ENCODE results near the gene PIGB.
"Not testable (repeated sequence)": the region's sequence is repeated elsewhere in the genome, so short reads cannot be mapped to it uniquely, and the experiment has no call there.

Gene PIGB

DNA sequence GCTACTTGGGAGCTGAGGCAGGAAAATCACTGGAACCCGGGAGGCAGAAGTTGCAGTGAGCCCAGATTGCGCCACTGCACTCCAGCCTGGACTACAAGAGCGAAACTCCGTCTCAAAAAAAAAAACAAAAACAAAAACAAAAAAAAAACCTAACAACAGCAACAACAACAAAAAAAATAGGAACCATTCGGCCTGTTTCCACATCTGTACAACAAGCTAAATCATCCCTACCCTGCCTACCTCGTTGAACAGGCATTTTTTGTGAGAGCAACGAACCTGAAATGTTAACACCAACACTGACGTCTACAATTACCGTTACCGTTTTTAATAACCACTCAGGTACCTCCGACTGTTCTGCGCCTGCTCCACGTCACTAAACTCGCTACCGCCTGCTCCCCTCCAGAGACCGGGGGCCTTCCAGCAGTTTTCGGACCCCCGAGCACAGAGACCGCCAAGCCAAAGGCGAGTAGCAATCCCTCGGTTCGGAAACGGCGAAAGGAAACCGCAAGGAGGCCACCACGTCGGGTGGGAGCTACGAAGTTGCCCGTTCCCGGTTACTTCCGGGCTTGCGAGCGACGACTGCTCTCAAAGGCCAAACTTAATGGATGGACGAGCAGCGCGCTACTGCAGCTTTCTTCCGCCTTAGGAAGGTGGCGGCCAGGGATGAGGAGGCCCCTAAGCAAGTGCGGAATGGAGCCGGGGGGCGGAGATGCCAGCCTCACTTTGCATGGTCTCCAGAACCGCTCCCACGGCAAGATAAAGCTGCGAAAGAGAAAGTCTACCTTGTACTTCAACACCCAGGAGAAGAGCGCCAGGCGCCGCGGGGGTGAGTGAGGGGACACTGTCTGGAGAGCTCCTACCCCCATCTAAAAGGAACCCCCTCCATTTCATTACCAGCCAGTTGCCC, at the start of gene PIGB, which contains the start of gene PIGBOS1:
Gene PIGB (plus strand): TSS at position 635 of the 907 bp plus-strand sequence. CDS start 29 bp downstream, at position 664.
Gene PIGBOS1 (minus strand): TSS at position 536 of the 907 bp plus-strand sequence. CDS start 1,331 bp downstream, outside the sequence.
- peak; percentile 17 to 87 (median 70) for DNase-seq

DNA sequence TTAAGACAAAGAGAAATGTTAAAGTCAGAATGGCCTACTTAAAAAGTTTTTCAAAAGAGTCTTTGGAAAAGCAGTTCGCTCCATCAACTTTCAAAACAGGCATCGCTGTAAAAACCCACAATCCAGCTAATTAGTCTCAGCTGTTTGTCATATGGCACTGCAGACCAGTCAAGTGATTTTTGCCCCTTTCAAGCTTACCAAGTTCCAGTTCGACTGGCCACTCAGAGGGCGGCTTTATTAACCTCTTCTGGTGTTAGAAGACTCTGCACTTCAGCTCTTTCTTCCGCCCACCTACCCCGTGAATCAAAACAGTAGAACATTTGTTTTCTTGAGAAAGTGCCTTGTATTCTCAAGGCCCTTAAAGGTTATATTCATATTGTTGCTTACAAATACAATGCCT, 48.7 kb upstream of the PIGB start:
- DNase-seq: no peak

DNA sequence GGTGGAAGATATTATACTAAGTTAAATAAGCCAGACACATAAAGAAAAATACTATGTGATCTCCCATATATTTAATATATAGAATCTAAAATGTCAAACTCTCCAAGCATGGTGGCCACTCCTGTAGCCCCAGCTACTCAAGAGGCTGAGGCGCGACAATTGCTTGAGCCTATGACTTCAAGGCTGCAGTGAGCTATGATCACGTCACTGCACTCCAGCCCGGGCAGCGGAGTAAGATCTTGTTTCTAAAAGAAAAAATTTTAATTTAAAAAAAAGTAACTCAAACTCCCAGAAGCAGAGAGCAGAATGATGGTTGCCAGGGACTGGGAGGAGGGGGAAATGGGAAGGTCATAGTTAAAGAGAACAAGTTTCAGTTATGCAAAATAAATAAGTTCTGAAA, 42.7 kb upstream of the PIGB start:
- no peak for DNase-seq

DNA sequence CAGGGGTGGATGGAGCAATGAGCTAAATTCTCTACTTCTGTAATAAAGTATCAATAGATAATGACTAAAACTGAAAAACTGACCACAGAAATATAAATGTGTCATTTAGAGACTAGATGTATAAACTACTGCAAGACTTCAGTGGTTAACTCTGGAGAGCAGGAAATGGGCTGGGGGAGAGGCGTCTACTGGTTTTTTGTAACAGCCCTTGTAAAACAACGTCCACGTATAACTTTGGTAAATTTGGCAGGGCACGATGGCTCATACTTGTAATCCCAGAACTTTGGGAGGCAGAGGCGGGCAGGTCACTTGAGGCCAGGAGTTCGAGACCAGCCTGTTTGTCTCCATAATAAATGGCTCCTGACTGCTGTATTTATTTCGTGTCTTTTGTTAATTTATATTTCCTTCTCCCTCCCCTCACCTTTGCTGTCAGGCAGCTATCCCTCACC, 41.9 kb upstream of the PIGB start:
- DNase-seq: no peak

DNA sequence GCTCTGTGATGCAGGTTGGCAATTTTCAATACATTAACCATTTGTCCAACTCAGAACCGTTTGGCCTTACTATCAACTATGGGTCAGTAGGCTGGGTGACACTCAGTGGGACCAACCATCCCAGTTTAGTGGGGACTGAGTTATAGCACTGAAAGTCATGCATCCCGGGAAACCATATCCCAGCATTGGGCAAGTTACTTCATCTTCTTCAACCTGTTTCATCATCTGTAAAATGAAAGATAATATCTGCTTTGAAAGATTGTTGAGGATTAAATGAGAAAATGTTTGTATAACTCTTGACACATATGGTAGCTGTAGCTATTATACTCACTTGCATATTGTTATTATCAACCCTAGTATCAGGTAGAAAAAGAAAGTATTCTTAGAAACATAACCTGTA, 41.3 kb upstream of the PIGB start:
- DNase-seq: no peak

DNA sequence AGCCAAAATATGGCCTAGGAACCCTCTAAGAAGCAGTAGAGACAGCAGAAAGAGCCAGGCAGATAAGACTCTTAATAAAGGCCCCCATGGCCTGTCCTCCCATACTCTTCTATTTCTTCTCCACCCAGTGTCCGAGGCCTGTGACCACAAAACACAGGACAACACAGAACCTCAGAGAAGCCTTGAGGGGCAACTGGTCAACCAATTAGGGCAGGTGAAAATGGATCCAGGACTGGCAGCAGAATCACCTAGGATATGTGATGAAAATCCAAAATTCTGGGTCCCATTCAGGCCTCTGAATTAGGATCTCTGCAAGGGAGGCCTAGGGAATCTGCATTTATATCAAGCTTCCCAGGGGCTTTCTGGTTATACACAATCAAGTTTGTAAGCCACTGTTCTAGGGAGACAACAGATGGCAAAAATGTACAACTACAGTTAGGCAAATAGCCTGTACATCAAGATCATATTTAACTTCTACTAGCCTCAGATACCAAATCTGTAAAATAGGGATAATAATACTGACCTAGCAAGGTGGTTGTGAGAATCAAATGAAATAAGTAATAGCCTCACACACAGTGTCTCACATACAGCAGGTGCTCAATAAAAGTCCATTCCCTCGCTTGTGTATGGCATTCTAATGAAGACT, 39.8 kb upstream of the PIGB start:
- no peak for DNase-seq

DNA sequence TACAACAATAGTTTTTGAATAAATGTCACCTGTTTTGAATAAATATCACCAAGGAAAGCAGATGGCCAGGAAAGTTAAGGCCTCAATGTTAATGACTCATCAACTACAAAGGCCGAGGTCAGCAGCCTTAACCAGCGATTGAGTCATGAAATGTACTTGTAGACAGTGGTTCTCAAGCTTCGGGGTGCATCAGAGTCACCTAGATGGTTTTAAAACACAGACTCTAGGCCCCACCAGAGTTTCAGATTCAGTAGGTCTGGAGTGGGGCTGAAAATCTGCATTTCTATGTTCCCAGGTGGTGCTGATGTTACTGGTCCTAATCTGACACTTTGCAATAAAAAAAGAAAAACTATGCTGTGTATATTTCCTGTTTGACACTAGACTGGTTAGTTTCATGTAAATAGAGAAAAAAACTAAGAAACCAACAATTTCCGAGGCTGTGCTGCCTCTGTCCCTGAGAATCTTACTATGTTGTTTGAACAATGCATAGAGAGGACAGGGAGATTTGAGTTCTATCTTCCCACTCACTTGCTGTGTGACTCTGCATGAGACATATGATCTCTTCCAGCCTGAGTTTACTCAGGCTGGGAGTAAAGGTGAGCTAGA, 39.2 kb upstream of the PIGB start:
- no peak for DNase-seq

DNA sequence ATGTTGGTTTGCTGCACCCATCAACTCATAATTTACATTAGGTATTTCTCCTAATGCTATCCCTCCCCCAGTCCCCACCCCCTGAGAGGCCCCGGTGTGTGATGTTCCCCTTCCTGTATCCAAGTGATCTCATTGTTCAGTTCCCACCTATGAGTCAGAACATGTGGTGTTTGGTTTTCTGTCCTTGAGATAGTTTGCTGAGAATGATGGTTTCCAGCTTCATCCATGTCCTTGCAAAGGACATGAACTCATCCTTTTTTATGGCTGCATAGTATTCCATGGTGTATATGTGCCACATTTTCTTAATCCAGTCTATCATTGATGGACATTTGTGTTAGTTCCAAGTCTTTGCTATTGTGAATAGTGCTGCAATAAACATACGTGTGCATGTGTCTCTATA, 38.4 kb upstream of the PIGB start:
- DNase-seq: not testable (repeated sequence)

DNA sequence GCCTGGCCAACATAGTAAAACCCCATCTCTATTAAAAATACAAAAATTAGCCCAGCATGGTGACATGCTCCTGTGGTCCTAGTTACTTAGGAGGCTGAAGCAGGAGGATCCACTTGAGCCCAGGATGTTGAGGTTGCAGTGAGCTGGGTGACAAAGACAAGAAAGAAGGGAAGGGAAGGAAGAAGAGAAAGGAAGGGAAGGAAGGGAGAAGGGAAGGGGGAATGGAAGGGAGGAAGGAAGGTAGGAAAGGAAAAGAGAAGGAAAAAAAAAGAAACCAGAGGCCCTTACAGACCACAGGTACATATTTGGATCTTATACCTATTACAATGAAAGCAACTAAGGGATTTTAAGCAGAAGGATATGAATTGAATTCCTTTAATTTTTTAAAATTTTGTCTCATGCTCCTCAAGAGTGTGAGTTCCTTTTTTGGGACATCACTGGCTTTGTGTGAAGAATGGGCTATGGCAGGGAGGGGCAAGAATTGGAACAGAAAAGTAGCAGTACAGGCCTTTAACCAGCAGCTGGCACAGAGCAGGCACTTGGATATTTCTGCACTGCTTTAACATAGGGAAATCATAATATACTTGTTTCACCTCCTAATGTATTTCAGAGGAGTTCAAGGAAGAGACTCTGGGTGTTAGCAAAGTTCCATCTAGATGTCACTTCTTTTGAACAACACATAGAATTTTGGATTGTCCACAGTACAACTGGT, 37.3 kb upstream of the PIGB start:
- no peak for DNase-seq

DNA sequence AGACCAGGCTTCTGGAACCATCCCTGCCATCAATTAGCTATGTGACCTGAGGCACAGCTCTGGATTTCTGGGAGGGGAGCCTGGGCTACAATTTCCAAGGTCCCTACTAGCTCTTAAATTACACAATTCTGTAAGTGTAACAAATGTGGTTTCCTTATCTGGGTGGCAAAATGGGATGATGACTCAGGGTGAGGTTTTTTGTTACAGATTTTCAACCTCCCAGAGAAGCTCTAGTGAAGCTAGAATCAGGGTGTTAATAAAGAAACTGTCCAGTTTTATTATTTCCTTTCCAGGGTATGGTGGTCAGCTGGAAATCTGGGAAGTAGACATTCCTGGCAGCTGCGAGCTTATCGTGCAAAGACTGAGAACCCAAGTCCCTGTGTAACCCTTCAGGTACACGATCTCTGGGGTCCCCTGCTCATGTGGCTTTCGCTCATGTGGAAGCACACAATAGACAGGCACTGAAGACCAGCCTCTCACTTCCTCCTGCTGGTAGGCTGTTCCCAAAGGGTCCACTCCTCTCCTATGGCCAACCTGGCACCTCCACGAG, 36.7 kb upstream of the PIGB start:
- no peak for DNase-seq

DNA sequence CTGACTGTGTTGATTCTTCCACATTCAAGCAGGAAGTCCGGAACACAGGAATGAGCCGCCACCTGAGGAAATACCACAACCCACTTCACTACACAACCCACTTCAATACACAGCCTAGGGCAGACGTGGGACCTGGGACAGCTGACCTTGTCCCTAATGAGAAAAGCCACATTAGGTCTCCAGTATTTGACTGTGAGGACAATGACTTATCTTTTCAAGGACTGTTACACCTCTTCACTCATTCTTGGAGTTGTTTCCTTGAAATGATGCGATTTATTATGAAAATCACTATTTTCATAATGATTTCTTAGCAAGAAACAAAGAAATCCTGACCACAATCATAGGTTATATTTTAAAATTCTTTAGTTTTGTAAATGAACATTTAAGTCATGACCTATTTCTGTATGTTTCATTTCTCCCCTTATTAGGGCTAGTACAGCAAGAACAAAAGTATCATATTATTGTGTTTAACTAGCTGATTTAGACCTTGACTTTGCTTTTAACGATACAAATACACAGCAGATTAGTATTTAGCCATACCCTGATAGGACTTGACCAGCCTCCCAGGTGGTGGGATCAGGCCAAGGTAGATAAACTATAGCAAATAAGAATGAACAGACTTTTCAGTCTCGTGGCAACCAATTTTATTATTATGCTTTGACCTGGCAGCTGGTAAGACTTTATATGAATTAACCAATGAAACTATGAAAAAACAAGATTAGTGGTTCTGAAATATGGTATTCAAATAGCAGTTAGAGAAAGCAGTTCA, 35.5 kb upstream of the PIGB start:
- DNase-seq: no peak

DNA sequence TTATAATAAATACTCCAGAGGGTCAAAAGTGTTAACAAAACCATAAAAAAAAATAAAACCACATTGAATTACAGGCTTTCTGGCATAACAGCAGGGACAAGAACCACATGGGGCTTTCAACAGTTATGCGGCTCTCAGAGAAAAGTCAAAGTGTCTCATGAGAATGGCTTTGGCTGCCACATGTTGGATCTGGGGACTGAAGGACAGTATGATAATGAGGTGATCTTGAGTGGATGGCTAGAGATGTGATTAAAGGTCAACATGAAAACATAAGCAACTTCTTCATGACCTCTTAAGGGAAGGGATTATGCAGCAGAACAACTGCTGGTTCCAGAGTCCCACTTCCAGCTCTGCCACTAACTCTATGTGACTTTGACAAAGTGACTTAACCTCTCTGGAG, 34.6 kb upstream of the PIGB start:
- DNase-seq: no peak

DNA sequence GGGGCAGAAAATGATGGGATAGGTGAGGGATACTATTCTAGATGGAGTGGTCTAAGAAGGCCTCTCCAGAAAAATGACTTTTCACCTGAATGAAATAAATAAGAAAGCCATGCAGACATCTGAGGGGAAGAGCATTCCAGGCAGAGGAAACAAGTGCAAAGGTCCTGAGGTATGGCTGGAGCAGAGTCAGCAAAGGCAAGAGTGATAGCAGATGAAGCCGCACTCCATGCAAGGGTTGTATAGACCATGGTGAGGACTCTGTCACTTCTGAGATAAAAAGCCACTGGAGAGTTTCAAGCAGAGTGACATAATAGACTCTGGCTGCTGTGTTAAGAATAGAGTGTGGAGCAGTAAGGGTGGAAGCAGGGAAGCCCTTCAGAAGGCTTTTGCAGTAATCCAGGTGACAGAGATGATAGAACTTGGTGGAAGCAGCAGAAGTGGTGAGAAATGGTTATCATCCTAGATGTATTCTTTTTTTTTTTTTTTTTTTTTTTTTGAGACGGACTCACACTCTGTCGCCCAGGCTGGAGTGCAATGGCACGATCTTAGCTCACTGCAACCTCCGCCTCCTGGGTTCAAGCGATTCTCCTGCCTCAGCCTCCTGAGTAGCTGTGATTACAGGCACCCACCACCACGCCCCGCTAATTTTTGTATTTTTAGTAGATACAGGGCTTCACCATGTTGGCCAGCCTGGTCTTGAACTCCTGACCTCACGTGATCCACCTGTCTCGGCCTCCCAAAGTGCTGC, 32.4 kb upstream of the PIGB start:
- not testable (repeated sequence) for DNase-seq

DNA sequence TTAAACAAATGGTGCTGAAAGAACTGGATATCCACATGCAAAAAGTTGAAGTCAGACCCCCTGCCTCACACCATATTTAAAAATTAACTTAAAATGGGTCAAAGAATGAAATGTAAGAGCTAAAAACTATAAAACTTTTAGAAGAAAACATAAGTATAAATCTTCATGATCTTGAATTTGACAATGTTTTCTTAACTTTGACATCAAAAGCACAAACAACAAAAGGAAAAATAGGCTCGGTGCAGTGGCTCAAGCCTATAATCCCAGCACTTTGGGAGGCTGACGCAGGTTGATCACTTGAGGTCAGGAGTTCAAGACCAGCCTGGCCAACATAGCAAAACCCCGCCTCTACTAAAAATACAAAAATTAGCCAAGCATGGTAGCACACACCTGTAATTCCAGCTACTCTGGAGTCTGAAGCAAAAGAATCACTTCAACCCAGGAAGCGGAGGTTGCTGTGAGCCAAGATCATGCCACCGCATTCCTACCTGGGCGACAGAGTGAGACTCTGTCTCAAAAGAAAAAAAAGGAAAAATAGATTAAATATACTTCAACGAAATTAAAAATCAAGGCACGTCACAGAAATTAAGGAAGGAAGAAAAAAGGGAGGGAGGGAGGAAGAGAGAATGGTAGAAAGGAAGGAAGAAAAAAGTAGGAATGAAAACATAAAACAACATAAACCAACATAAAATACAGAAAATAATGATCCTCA, 30.9 kb upstream of the PIGB start:
- no peak for DNase-seq

DNA sequence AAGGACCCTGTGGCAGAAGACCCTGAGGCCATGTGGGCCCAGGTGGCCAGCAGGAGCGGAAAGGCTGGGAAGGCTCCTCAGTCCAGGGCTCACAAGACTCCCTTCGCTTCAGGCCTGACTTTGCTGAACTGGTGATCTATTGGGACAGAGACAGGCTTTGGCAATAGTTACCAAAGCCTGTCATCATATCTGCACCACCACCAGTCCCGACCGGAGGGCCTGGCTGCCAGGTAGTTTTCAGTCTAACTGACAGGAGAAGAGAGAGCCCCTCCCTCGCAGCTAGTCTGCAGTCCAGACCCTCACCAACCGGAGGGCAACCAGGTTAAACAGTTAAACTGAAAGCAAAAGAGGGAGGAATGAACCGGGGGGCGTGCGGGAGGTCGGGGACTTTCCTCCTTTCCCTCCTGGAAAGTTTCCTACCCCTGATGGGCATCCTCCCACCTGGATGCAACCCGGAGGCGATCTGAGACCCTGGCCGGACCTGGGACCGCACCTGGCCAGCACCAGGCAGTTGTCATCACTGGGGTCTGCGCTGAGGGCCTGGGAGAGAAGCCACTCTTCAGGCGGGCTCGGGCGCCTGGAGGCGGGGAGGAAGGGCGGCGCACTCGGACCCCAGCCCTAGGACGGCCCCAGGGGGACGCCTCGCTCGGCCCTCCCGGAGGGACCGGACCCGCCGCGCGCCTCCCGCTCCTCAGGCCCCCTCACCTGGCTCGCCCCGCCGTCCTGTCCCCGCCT, 29.8 kb upstream of the PIGB start:
- DNase-seq: peak in 2 of 56 donors; percentile 1 to 12

DNA sequence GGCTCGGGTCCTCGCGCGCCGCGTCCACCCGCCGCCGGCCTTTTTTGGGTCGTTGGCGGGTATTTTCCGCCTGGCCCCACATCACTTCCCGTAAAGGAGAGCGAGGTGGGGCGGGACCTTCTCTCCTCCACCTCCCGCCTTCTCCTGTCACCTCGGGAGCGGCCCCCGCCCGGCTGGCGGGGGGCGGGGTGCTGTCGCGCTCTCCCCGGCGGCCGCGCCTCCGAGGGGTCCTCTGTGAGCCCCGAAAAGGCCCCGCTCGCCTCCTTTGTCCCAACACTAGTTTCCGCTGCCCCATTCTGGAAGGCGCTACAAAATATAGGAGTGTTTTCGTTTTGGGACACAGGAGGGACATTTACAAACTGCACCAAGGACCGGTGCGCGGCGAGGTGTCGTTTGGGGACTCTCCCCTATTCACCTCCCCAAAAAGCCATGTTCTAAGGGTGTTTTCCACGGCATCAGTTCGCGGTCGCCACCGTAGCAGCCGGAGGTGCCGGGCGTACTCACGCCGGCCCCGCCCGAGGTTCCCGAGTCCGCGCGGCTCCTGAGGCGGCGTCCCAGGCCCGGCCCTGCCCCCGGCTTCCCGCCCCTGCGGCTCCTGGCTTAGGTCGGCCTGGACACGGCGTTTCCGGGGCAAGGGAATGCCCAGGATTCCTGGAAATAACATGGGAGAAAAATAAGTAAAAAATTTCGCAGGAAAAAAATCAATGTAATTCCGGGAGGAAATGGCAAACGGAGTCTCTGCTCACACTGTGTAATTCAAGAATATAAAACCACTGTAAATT, 29.1 kb upstream of the PIGB start, which contains the start of gene RAB27A:
Gene RAB27A (minus strand): TSS at position 68 of the 782 bp plus-strand sequence. CDS start 54,879 bp downstream, outside the sequence.
- peak in 29 of 56 donors; percentile 1 to 41 (median 16) for DNase-seq

DNA sequence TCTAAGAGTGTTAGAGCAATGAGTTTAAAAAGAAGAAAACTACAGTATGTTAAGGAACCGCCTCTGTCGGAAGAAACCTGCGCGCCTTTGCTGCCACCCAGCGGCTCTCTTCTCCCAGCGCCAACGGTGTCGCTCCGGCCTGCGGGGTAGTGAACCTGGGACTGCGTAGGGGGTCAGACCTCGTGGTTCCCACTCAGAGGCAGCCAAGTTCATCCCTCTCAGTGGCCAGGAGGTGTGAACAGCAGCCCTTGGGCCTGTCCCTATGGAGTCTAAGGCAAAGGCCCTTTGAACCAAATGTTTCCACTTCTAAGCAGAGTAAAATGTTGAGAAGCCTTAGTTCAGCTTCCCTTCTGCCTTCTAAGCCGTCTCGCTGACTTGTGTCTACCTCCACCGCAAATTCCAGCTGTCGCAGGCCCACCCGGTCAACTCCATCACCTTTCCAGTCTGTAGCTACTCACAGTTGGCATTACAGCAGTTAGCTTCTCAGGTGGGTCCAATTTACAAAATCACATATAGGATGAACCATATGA, 28.4 kb upstream of the PIGB start:
- peak in 53 of 56 donors; percentile 7 to 85 (median 53) for DNase-seq
